ENCODE data around the gene SLC6A11. TPM values are rescaled to one million over a fixed set of nuclear protein-coding genes. Genes with fewer than 3 reads are reported as not detected.

Gene SLC6A11
- total and polyA plus RNA-seq, 3 donors from 2014 or later, result 2.0 to 6.9 (median 3.9) TPM

- Histone ChIP-seq H3K4me3 (no peak overlapping the region), H3K9me3 (no peaks in the 10 kb centered on the region), H3K27me3 (no peaks in the 10 kb centered on the region), H3K4me1 (peaks cover 9% of the 10 kb centered on the region), H3K27ac (no peak overlapping the region), H3K36me3 (ENCODE audit: low read depth, missing control alignments) (no peaks in the 10 kb centered on the region)
- WGBS, 2 donors, result 90 to 95% methylated on average over 13 of the region's 13 CpGs
- TF ChIP-seq POLR2A (IDR thresholded peaks at IDR 0.05) (no peak), CTCF (IDR thresholded peaks at IDR 0.05) (no peak)
- intact Hi-C loops (cut with DNase I; ENCODE audit: low total_unique reads), result no loop called here
- no peak for DNase-seq
These were observed 110.3 kb downstream of the SLC6A11 start for GRCh38 chr3:10926256-10926810.

GRCh38 chr3:10926811-10927521 is 110.9 kb downstream of the SLC6A11 start:
- DNase-seq, result no peak
- Histone ChIP-seq H3K36me3 (ENCODE audit: low read depth, missing control alignments) (no peaks in the 10 kb centered on the region), H3K9me3 (no peaks in the 10 kb centered on the region), H3K4me1 (peaks cover 9% of the 10 kb centered on the region), H3K27ac (no peak overlapping the region), H3K27me3 (no peaks in the 10 kb centered on the region), H3K4me3 (no peak overlapping the region)
- no peak for TF ChIP-seq CTCF (IDR thresholded peaks at IDR 0.05)
- no peak for TF ChIP-seq POLR2A (IDR thresholded peaks at IDR 0.05)
- WGBS, 2 donors, result 77 to 86% methylated on average over 11 to 16 of the region's 16 CpGs
- intact Hi-C loops (cut with DNase I; ENCODE audit: low total_unique reads), result no loop called here

GRCh38 chr3:10927551-10927950 is 111.5 kb downstream of the SLC6A11 start:
- Histone ChIP-seq H3K27me3 (no peaks in the 10 kb centered on the region), H3K36me3 (ENCODE audit: low read depth, missing control alignments) (no peaks in the 10 kb centered on the region), H3K27ac (no peak overlapping the region), H3K9me3 (no peaks in the 10 kb centered on the region), H3K4me3 (no peak overlapping the region), H3K4me1 (peaks cover 9% of the 10 kb centered on the region)
- no peak for DNase-seq
- TF ChIP-seq CTCF (IDR thresholded peaks at IDR 0.05) (no peak), POLR2A (IDR thresholded peaks at IDR 0.05) (no peak)
- intact Hi-C loops (cut with DNase I; ENCODE audit: low total_unique reads), result no loop called here
- WGBS, 2 donors, result 69 to 78% methylated on average over 4 of the region's 4 CpGs

DNA sequence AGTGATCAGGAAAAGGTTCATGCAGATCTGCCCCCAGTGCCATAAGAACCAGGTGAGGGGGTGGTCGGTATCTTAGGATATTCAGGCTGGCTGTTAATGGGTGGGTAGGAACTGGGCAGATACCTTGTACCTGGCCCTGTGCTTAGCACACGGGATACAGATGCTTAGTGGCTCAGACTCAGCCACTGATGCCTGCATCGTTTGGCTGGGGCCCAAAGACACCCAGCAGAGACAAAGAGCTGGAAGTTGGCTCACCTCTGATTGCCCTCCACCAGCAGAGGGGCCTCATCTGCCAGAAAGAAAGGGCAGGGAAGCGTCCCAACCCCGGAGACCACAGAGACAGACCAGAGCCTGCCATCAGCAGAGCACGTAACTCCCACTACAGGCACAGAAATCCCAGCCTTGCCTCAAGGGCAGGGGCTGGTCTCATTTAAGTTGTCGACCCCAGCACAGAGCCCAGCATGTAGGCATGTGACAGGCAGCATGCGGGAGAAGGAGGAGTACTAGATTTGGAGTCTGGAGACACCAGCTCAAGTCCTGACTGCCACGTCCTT is 112.5 kb downstream of the SLC6A11 start:
- H3K4me3 ChIP-seq, result no peak overlapping the region
- intact Hi-C loops (cut with DNase I; ENCODE audit: low total_unique reads), result no loop called here
- 54% methylated on average over 9 of the region's 9 CpGs for WGBS, 2 donors
- no peaks in the 10 kb centered on the region for H3K9me3 ChIP-seq
- no peaks in the 10 kb centered on the region for H3K36me3 ChIP-seq (ENCODE audit: low read depth, missing control alignments)
- no peaks in the 10 kb centered on the region for H3K27me3 ChIP-seq
- H3K4me1 ChIP-seq, result peaks cover 9% of the 10 kb centered on the region
- no peak for TF ChIP-seq CTCF (IDR thresholded peaks at IDR 0.05)
- H3K27ac ChIP-seq, result no peak overlapping the region
- no peak for DNase-seq
